Large intestine (tissue), 3 donors: ENCODE data around the gene TCF4. TPM values are rescaled to one million over a fixed set of nuclear protein-coding genes. Genes with fewer than 3 reads are reported as not detected.

Experiments
- DNase-seq, 2 donors: peaks; one replicate each; pipeline versions ENCODE4 v3.0.0 to v3.0.0-alpha.2; 2013
- H3K27ac ChIP-seq: one replicate; pipeline ENCODE4 v1.5.1; 2013; ENCODE audit warnings: low read length
- H3K27me3 ChIP-seq: 2 replicates; pipeline ENCODE4 v1.6.1; 2013; ENCODE audit warnings: low read length; ENCODE audit not compliant: control insufficient read depth, insufficient read depth
- H3K36me3 ChIP-seq: 2 replicates; pipeline ENCODE4 v1.6.1; 2013; ENCODE audit warnings: low read length; ENCODE audit not compliant: control insufficient read depth, insufficient read depth
- H3K4me1 ChIP-seq: one replicate; pipeline ENCODE4 v1.6.1; 2013; ENCODE audit warnings: low read length; ENCODE audit not compliant: control insufficient read depth, insufficient read depth
- H3K4me3 ChIP-seq: one replicate; pipeline ENCODE4 v1.5.1; 2013; ENCODE audit warnings: low read length
- H3K9me3 ChIP-seq: one replicate; pipeline ENCODE4 v1.6.1; 2013; ENCODE audit warnings: mild to moderate bottlenecking, low read depth, low read length, moderate library complexity; ENCODE audit not compliant: control insufficient read depth
- WGBS: methylation state at CpG from one replicate; pipeline ENCODE4 v1.1.5; 2013; ENCODE audit warnings: low lambda C conversion rate; ENCODE audit not compliant: insufficient coverage; 5-methylcytosine and 5-hydroxymethylcytosine counted together
- polyA plus RNA-seq: library from polyadenylated mRNA; unstranded; fragments of 120-200 nt; gene quantifications from one replicate; pipeline ENCODE4 v1.2.1, GENCODE V29; 2013

Gene TCF4
- polyA plus RNA-seq, 1 donor = 42.5 TPM

DNA sequence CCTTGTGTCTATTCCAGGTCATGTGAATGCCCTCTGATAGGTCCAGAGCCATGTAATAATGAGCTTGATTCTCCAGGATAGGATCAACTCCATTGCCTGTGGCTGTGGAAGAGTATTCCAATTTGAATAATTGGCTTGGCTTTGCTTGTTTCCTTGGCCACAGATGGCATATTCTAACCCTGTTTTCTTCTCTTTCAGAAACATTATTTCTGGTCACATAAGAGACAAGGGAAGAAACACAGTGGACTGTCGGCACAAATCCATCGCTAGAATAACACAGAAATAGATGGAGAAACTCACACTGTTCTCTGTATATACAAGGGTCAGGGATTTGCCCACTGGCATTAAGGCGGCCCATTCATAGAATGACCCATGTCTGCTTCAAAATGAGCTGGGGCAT, 350.3 kb downstream of the TCF4 start:
- H3K27me3 ChIP-seq = no peaks in the 10 kb centered on the region
- peaks cover 3% of the 10 kb centered on the region for H3K36me3 ChIP-seq
- no peak for DNase-seq
- H3K4me3 ChIP-seq = no peak overlapping the region
- H3K4me1 ChIP-seq = no peaks in the 10 kb centered on the region
- no CpG with 5 or more reads among the region's 3 CpGs for WGBS
- no peak overlapping the region for H3K27ac ChIP-seq
- H3K9me3 ChIP-seq = no peaks in the 10 kb centered on the region

DNA sequence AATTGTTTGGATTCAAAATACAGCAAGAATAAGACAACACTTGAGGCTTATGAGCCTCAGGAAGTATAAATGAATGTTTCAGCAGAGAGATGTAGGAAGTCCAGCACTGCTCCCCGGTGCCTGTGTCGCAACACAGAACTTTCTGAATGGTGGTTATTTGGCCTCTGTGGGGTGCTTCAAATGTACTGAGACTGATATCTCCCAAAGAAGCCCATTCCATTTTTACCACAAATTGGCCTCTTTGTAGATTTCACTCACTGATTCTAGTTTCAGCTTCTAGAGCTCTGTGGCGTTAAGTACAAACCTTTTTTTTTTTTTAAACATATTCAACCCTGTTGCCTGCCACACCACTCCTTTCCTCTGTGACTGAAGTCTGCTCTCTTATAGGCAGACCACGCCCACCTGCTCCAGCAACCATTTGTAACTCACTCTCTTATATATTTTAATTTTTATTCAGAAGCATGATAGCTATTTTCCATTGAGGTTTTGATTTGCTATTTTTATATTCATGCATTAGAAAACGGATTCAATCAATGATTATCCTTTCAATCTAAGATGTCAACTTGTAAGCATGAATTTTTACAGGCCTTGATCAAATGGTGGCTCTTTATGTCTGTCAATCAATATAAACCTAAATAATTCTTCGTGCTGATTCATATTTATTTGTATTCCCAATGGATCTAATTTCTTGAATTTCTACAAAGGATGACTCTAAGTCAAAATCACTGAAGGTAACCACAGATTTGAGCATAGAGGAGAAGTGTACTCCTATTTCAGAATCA, 351.7 kb downstream of the TCF4 start:
- WGBS = 92% methylated on average over 4 of the region's 6 CpGs
- Histone ChIP-seq H3K9me3 (no peaks in the 10 kb centered on the region), H3K27me3 (no peaks in the 10 kb centered on the region), H3K4me1 (no peaks in the 10 kb centered on the region), H3K27ac (no peak overlapping the region), H3K4me3 (no peak overlapping the region), H3K36me3 (peaks cover 8% of the 10 kb centered on the region)
- DNase-seq = no peak

DNA sequence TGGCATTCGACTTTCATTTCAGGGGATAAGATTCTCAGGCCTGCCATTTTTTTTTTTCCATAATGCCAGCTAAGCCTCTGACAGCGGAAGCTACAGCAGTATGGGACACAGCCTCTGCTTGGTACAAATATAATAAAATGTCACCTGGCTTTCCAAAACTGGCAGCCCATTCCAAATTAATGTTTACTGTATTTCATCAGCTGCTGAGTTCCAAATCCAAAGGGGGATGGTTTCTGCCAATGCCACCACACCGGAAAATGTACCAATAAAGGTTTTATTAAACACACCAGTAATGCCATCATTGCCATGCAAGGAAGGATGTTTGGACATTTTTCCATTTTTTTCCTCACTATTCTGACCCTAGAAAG, 352.9 kb downstream of the TCF4 start:
- no peak for DNase-seq
- no peaks in the 10 kb centered on the region for H3K9me3 ChIP-seq
- no peaks in the 10 kb centered on the region for H3K4me1 ChIP-seq
- no peaks in the 10 kb centered on the region for H3K27me3 ChIP-seq
- H3K27ac ChIP-seq = no peak overlapping the region
- no peak overlapping the region for H3K4me3 ChIP-seq
- WGBS = 86% methylated on average over 1 of the region's 3 CpGs
- peaks cover 8% of the 10 kb centered on the region for H3K36me3 ChIP-seq

DNA sequence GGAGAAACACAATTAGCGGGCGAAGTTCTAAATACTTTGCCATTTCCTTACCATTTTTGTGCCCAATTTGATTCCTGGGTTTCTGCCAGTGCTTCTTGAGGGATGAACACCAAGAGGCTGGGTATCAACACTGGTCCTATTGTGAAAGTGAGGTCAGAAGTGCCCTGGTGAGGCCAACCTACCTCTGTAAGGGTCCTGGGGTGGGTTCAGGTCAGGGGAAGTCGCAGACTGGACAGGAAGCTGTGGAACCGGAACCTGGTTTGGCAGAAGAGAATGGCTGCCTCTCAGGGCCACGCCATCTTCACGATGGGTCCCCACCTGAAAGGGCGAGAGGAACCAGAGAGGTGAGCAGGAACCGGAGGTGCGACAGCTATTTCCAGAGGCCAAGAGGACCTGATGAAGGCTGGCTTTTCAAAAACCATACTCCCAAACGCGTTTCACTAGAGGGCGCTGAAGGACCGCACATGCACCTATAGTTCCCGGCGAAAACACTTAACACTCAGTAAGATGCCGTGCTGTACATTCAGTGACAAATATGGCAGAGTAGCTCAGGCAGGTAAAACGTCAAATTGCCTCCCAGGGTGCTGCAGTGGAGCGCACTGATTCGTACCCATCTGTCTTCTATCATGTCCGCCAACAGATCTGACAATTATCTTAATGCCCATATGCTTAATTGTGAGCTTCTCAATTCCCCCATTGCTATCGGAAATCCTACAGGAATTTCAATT, 353.5 kb downstream of the TCF4 start:
- WGBS = 80% methylated on average over 1 of the region's 21 CpGs

DNA sequence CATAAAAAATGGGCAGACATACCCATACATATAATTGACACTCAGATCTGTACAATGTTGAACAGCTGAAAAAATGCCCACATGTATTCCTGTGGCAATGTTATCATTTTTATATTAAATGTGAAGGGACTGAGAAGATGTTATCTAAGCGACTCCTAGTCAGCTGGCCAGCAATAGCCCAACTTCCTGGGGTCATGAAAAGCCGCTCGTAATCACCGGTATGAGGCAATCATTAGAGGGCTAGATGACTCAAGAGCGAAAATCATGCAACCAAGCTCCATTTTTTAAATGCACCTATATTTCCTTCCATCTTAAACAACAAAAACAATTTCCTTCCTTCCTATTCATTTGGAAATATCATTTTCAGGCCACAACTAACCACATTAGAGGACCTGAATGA, 354.1 kb downstream of the TCF4 start:
- DNase-seq = no peak
- Histone ChIP-seq H3K4me1 (no peaks in the 10 kb centered on the region), H3K9me3 (no peaks in the 10 kb centered on the region), H3K4me3 (no peak overlapping the region), H3K27ac (no peak overlapping the region), H3K27me3 (no peaks in the 10 kb centered on the region), H3K36me3 (peaks cover 8% of the 10 kb centered on the region)
- WGBS = no CpG with 5 or more reads among the region's 5 CpGs

More for the DNA sequence above, 353.5 kb downstream of the TCF4 start:
- peak; percentile 54 to 63 for DNase-seq
- no peak overlapping the region for H3K4me3 ChIP-seq
- no peaks in the 10 kb centered on the region for H3K27me3 ChIP-seq
- H3K4me1 ChIP-seq = no peaks in the 10 kb centered on the region
- H3K27ac ChIP-seq = no peak overlapping the region
- peaks cover 8% of the 10 kb centered on the region for H3K36me3 ChIP-seq
- H3K9me3 ChIP-seq = no peaks in the 10 kb centered on the region

DNA sequence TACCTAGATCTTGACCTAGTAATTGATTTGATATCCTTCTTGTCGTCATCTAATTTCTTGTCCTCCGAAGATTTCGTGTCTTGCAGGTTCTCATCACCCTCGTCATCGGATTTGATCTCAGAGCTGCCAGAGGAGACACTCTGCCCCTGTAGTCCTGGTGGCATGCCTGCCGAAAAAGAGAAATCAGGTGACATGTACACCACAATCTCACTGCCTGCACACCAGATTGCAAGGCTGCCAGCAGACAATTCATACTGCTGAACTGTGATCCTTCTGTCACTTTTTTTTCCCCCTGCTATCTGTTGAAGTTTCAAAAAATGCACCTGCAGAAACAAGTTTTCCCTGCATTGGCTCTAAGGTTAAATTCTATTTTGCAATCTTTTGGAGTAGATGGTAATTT, 355.5 kb downstream of the TCF4 start:
- Histone ChIP-seq H3K27ac (no peak overlapping the region), H3K36me3 (peaks cover 13% of the 10 kb centered on the region), H3K27me3 (no peaks in the 10 kb centered on the region), H3K9me3 (no peaks in the 10 kb centered on the region), H3K4me1 (no peaks in the 10 kb centered on the region), H3K4me3 (no peak overlapping the region)
- 100% methylated on average over 1 of the region's 6 CpGs for WGBS
- DNase-seq = no peak

DNA sequence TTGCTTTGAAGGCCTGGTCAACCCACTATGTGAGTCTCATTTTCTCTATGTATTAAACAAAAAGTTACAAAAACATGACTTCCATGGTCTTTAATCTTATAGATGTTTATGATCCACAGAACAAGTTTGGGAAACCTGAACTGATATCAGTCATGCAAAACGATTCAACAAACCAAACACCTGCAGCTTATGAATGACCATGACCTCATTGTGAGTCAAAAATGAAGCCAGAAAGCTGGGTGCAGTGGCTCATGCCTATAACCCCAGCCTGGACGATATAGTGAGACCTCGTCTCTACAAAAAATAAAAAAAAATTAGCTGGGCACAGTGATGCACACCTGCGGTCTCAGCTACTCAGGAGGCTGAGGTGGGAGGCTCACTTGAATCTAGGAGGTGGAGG, 358.3 kb downstream of the TCF4 start:
- Histone ChIP-seq H3K36me3 (peaks cover 13% of the 10 kb centered on the region), H3K4me3 (no peak overlapping the region), H3K9me3 (no peaks in the 10 kb centered on the region), H3K27me3 (no peaks in the 10 kb centered on the region), H3K4me1 (no peaks in the 10 kb centered on the region), H3K27ac (no peak overlapping the region)
- DNase-seq = no peak
- WGBS = 100% methylated on average over 3 of the region's 4 CpGs

DNA sequence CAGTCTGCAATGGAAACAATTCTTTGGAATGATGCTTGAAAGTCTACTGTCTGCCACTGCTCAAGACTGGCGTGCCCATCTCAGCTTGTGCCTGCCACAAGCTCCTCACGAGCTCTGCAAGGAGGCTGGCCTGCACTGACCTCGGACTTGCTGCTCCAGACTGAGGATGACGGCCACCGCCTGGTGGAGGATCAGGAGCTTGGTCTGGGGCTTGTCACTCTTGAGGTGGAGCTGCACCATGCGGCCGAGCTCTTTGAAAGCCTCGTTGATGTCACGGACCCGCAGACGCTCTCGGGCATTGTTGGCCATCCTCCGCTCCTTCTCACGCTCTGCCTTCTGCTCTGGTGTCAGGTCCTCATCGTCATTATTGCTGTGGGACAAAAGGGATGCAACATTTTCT, 359.3 kb downstream of the TCF4 start:
- Histone ChIP-seq H3K27ac (no peak overlapping the region), H3K4me1 (no peaks in the 10 kb centered on the region), H3K36me3 (peaks cover 13% of the 10 kb centered on the region), H3K27me3 (no peaks in the 10 kb centered on the region), H3K9me3 (no peaks in the 10 kb centered on the region), H3K4me3 (no peak overlapping the region)
- DNase-seq = no peak
- WGBS = no CpG with 5 or more reads among the region's 15 CpGs

DNA sequence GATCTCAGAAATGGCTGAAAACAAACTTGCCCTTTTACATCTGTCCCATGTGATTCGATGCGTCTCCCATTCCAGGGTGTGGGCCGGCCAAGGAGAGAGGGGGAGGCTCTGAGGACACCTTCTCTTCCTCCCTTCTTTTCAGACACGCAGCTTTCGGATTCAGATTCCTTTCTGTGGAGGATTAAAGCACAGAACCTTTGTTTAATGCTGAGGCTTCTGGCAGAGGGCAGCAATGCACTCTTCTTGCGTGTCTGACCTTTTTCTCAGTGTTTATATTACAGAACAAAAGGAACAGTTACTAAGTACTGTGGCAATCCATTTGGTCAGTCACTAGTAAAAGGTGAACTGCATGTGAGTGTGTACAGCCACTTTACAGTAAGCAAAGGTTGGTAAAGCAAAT, 359.8 kb downstream of the TCF4 start:
- no CpG with 5 or more reads among the region's 6 CpGs for WGBS
- Histone ChIP-seq H3K36me3 (peaks cover 11% of the 10 kb centered on the region), H3K27me3 (no peaks in the 10 kb centered on the region), H3K27ac (no peak overlapping the region), H3K9me3 (no peaks in the 10 kb centered on the region), H3K4me1 (no peaks in the 10 kb centered on the region), H3K4me3 (no peak overlapping the region)
- no peak for DNase-seq

DNA sequence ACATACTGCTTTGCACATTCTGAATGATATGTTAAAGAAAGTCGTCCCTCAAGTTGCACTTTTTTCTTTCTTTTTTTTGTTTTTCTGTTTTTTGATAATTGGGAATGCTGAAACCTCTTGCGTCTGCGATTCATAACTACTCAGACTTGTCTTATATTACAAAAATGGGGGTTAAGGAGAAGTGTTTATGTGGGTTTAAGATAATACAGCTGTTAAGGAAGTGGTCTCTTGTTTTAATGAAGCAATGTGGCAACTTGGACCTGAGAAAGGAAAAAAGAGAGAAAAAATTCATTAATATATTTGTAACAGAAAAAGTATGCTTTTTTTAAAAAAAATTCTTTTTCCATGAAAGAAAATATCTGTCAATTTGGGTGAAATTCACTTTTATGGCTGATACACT, 360.2 kb downstream of the TCF4 start:
- Histone ChIP-seq H3K36me3 (peaks cover 10% of the 10 kb centered on the region), H3K27me3 (no peaks in the 10 kb centered on the region), H3K4me1 (no peaks in the 10 kb centered on the region), H3K27ac (no peak overlapping the region), H3K4me3 (no peak overlapping the region), H3K9me3 (no peaks in the 10 kb centered on the region)
- DNase-seq = no peak
- WGBS = 100% methylated on average over 2 of the region's 3 CpGs
